ENCODE data around the gene TPD52L1.
"Not testable (repeated sequence)": the region's sequence is repeated elsewhere in the genome, so short reads cannot be mapped to it uniquely, and the experiment has no call there.

DNA sequence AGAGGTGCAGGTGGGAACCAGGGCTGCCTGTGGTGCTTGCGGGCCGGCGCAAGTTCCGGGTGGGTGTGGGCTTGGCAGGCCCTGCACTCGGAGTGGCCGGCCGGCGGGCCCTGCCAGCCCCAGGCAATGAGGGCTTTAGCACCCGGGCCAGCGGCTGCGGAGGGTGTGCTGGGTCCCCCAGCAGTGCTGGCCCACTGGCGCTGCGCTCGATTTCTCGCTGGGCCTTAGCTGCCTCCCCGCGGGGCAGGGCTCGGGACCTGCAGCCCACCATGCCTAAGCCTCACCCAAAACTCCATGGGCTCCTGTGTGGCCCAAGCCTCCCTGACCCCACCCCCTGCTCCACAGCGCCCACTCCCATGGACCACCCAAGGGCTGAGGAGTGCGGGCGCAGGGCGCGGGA, 27.7 kb upstream of the TPD52L1 start:
- TF ChIP-seq POLR2A (IDR thresholded peaks at IDR 0.05): not testable (repeated sequence)
- TF ChIP-seq, protein P1, sequence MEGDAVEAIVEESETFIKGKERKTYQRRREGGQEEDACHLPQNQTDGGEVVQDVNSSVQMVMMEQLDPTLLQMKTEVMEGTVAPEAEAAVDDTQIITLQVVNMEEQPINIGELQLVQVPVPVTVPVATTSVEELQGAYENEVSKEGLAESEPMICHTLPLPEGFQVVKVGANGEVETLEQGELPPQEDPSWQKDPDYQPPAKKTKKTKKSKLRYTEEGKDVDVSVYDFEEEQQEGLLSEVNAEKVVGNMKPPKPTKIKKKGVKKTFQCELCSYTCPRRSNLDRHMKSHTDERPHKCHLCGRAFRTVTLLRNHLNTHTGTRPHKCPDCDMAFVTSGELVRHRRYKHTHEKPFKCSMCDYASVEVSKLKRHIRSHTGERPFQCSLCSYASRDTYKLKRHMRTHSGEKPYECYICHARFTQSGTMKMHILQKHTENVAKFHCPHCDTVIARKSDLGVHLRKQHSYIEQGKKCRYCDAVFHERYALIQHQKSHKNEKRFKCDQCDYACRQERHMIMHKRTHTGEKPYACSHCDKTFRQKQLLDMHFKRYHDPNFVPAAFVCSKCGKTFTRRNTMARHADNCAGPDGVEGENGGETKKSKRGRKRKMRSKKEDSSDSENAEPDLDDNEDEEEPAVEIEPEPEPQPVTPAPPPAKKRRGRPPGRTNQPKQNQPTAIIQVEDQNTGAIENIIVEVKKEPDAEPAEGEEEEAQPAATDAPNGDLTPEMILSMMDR (IDR thresholded peaks at IDR 0.05): not testable (repeated sequence)

Measured in uterus (tissue), 2 donors.